ENCODE measurements around the gene FBF1. TPM values are rescaled to one million over a fixed set of nuclear protein-coding genes. Genes with fewer than 3 reads are reported as not detected.

FBF1 gene
- total RNA-seq, 1 experiment from 2014 or later, result 22.8 TPM

- Histone ChIP-seq H3K27me3 (ENCODE audit: insufficient read depth, low read length) (no peaks in the 10 kb centered on the region), H3K4me1 (ENCODE audit: control insufficient read depth in 1 of 2, insufficient read depth in 2 of 2, low read length in 2 of 2) (peaks cover 58 to 75% of the 10 kb centered on the region in 2 experiments), H3K9me2 (ENCODE audit: insufficient read depth) (no peaks in the 10 kb centered on the region), H3K9me3 (ENCODE audit: control insufficient read depth in 1 of 2, insufficient read depth in 1 of 2, low read depth in 1 of 2, low read length in 2 of 2) (no peaks in the 10 kb centered on the region), H3K4me3 (replicated peaks in 1 of 2; ENCODE audit: low read depth in 1 of 2, low read length in 2 of 2) (peak overlapping the region; percentile 69 to 81), H3K9ac (ENCODE audit: low read length) (peak overlapping the region; percentile 96), H3K36me3 (ENCODE audit: control insufficient read depth in 1 of 2, insufficient read depth in 2 of 2, low read length in 2 of 2) (peaks cover 0 to 4% of the 10 kb centered on the region in 2 experiments; a peak in 1 of 4 replicates), H3K4me2 (ENCODE audit: low read length) (peak overlapping the region; percentile 96), H3K79me2 (ENCODE audit: insufficient read depth, low read length) (peaks cover 27% of the 10 kb centered on the region), H3K27ac (ENCODE audit: low read depth, low read length) (peak overlapping the region; percentile 99), H2AFZ (ENCODE audit: low read depth, low read length, poor library complexity, severe bottlenecking) (no peak overlapping the region), H4K20me1 (ENCODE audit: insufficient read depth) (no peaks in the 10 kb centered on the region)
- POLR2A ChIA-PET, result interaction anchor here (0.7 to 3.2 kb wide), 21 partner anchors 9 to 193 kb away, joined by 3 to 27 read pairs (median 4); partner anchors contain the start of genes MRPL38, TRIM65, UNK and WBP2
- BruUV-seq (replicated peaks), result no TSS peak
- intact Hi-C loops (cut with micrococcal nuclease), result loop anchor here (5.0 kb wide), 1 partner anchor 99 kb away; a partner anchor contains a TSS
- DNase-seq (ENCODE audit: low read depth, low spot score) (peak; percentile 84), ATAC-seq (peak; percentile 55)
- RAD21 ChIA-PET (ENCODE audit: low non-redundant PET in 1 of 2, low total read pairs in 2 of 2, uncharacterized antibody in 2 of 2, unreplicated experiment in 2 of 2), result interaction anchor here (1.0 to 1.5 kb wide), 3 partner anchors 15 to 21 kb away, joined by 5 to 6 read pairs (median 5); partner anchors contain the start of gene WBP2 (in 2 of the 2)
- CTCF ChIA-PET, result interaction anchor here (0.8 to 6.3 kb wide), 21 partner anchors 11 to 276 kb away, joined by 3 to 57 read pairs (median 4); partner anchors contain the start of genes FBF1, GALK1, MRPL38 and UNK
- TF ChIP-seq CBX3 (IDR thresholded peaks at IDR 0.05; ENCODE audit: low read depth) (no peak), ZNF274 (IDR thresholded peaks at IDR 0.05; ENCODE audit: low read depth, low read length) (no peak), SRF (IDR thresholded peaks at IDR 0.05; ENCODE audit: low read depth) (no peak), POLR2AphosphoS5 (IDR thresholded peaks at IDR 0.05; ENCODE audit: low read depth, low read length) (peak; percentile 68), TCF7L2 (IDR thresholded peaks at IDR 0.05; ENCODE audit: borderline replicate concordance, extremely low read depth, insufficient read depth, insufficient read length) (peak; percentile 69), YY1 (IDR thresholded peaks at IDR 0.05; ENCODE audit: extremely low read depth, insufficient replicate concordance, low read depth, low read length) (peak; percentile 62), ZFX (IDR thresholded peaks at IDR 0.05) (peak; percentile 68), SIN3A (IDR thresholded peaks at IDR 0.05; ENCODE audit: low read depth) (no peak), POLR2A (IDR thresholded peaks at IDR 0.05; ENCODE audit: borderline replicate concordance, extremely low read depth, insufficient read depth, insufficient read length) (peak; percentile 53), MAX (IDR thresholded peaks at IDR 0.05) (no peak)
- TF ChIP-seq, protein P1, sequence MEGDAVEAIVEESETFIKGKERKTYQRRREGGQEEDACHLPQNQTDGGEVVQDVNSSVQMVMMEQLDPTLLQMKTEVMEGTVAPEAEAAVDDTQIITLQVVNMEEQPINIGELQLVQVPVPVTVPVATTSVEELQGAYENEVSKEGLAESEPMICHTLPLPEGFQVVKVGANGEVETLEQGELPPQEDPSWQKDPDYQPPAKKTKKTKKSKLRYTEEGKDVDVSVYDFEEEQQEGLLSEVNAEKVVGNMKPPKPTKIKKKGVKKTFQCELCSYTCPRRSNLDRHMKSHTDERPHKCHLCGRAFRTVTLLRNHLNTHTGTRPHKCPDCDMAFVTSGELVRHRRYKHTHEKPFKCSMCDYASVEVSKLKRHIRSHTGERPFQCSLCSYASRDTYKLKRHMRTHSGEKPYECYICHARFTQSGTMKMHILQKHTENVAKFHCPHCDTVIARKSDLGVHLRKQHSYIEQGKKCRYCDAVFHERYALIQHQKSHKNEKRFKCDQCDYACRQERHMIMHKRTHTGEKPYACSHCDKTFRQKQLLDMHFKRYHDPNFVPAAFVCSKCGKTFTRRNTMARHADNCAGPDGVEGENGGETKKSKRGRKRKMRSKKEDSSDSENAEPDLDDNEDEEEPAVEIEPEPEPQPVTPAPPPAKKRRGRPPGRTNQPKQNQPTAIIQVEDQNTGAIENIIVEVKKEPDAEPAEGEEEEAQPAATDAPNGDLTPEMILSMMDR (IDR thresholded peaks at IDR 0.05 in 2 of 3, conservative IDR thresholded peaks at IDR 0.05 in 1 of 3; ENCODE audit: borderline replicate concordance in 1 of 3, insufficient read depth in 1 of 3, low read depth in 2 of 3, low read length in 2 of 3), result peak in 2 of 3 experiments; percentile 34 to 36; a peak in 4 of 6 replicates
Measured at GRCh38 chr17:75876190-75876937, 64.5 kb downstream of the FBF1 start.

Data from HCT116 (cell line).